Tibial nerve (tissue), 4 donors: ENCODE results near the gene ST8SIA6. TPM values are rescaled to one million over a fixed set of nuclear protein-coding genes. Genes with fewer than 3 reads are reported as not detected.

Experiments used
- DNase-seq, 2 donors: peaks; one replicate each; pipeline ENCODE4 v3.0.0-alpha.2; 2019; ENCODE audit warnings: low spot score in 2 of 2
- H3K27ac ChIP-seq, 4 donors: fragments of 200-600 bp; sonication (generic) in 3 of 4; one replicate each; pipeline ENCODE4 v1.5.1; 2017 to 2019; ENCODE audit warnings: mild to moderate bottlenecking in 1 of 4
- H3K27me3 ChIP-seq, 2 donors: fragments of 200-600 bp; sonication (generic) in 1 of 2; one replicate each; pipeline versions ENCODE4 v1.5.1 to v1.6.0; 2017 to 2019
- H3K36me3 ChIP-seq, 3 donors: fragments of 200-600 bp; sonication (generic); one replicate each; pipeline ENCODE4 v1.5.1; 2018 to 2019
- H3K4me1 ChIP-seq, 4 donors: fragments of 200-600 bp; sonication (generic) in 3 of 4; one replicate each; pipeline ENCODE4 v1.5.1; 2017 to 2019
- H3K4me3 ChIP-seq, 4 donors: fragments of 200-600 bp; sonication (generic) in 3 of 4; one replicate each; pipeline ENCODE4 v1.5.1; 2017 to 2019; ENCODE audit warnings: mild to moderate bottlenecking in 1 of 4, moderate library complexity in 1 of 4
- H3K9me3 ChIP-seq, 4 donors: fragments of 200-600 bp; sonication (generic) in 3 of 4; one replicate each; pipeline ENCODE4 v1.5.1; 2017 to 2019
- EP300 ChIP-seq, 2 donors: sonication (generic); formaldehyde crosslinking; IDR thresholded peaks; one replicate each; pipeline ENCODE4 v1.6.1; 2017; ENCODE audit warnings: antibody characterized with exemption in 2 of 2, mild to moderate bottlenecking in 1 of 2
- POLR2A ChIP-seq, 2 donors: fragments of 450-650 bp; IDR thresholded peaks; one replicate each; pipeline ENCODE4 v1.6.1; 2017; ENCODE audit warnings: antibody characterized with exemption in 2 of 2, mild to moderate bottlenecking in 2 of 2, moderate library complexity in 2 of 2
- WGBS, 2 donors: methylation state at CpG; one replicate each; pipeline ENCODE4 v1.1.5; 2018; 5-methylcytosine and 5-hydroxymethylcytosine counted together
- total RNA-seq, 4 donors: library from RNA; depleted of rRNA; stranded (reverse); fragments of >200 nt; gene quantifications; one replicate each; pipeline ENCODE4 v1.1.0, GENCODE V29; 2016
- TF ChIP-seq, protein P1 (sequence below), 5 experiments: fragments of 200-600 bp in 3 of 5; fragments of 450-650 bp in 2 of 5; sonication (generic) in 3 of 5; IDR thresholded peaks; one replicate each; pipeline ENCODE4 v1.5.1; 2016 to 2019; ENCODE audit warnings: antibody characterized with exemption in 5 of 5, mild to moderate bottlenecking in 3 of 5, moderate library complexity in 2 of 5

Gene ST8SIA6
- total RNA-seq, 4 donors from 2014 or later: 1.9 to 4.2 (median 3.5) TPM

DNA sequence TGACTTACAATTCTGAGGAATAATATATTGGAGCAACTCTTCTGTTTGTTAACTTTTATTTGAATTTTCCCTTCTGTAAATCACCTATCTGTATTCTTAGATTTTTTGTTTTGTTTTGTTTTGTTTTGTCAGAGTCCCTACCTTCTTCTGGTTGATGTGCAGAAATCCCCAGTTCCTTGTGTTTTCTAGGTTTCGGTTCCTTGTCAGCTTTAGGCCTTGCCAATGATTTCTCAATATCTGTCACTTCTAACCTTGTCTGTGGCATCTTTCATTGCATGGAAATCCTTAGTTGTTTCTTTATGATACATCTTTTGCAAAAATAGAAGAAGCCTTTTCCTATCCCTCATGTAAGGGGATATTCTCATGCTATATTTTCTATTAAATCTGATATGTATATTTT lies 21.7 kb upstream of the ST8SIA6 start:
- no peak for DNase-seq
- no peaks in the 10 kb centered on the region for H3K27me3 ChIP-seq
- no peaks in the 10 kb centered on the region for H3K36me3 ChIP-seq
- H3K9me3 ChIP-seq: no peaks in the 10 kb centered on the region
- H3K4me3 ChIP-seq: no peak overlapping the region
- H3K4me1 ChIP-seq: no peaks in the 10 kb centered on the region
- 85 to 86% methylated on average over 1 of the region's 1 CpG for WGBS, 2 donors
- H3K27ac ChIP-seq: no peak overlapping the region
- no peak for TF ChIP-seq POLR2A (IDR thresholded peaks at IDR 0.05)
- TF ChIP-seq EP300 (IDR thresholded peaks at IDR 0.05): no peak
- TF ChIP-seq, protein P1, sequence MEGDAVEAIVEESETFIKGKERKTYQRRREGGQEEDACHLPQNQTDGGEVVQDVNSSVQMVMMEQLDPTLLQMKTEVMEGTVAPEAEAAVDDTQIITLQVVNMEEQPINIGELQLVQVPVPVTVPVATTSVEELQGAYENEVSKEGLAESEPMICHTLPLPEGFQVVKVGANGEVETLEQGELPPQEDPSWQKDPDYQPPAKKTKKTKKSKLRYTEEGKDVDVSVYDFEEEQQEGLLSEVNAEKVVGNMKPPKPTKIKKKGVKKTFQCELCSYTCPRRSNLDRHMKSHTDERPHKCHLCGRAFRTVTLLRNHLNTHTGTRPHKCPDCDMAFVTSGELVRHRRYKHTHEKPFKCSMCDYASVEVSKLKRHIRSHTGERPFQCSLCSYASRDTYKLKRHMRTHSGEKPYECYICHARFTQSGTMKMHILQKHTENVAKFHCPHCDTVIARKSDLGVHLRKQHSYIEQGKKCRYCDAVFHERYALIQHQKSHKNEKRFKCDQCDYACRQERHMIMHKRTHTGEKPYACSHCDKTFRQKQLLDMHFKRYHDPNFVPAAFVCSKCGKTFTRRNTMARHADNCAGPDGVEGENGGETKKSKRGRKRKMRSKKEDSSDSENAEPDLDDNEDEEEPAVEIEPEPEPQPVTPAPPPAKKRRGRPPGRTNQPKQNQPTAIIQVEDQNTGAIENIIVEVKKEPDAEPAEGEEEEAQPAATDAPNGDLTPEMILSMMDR (IDR thresholded peaks at IDR 0.05): no peak

DNA sequence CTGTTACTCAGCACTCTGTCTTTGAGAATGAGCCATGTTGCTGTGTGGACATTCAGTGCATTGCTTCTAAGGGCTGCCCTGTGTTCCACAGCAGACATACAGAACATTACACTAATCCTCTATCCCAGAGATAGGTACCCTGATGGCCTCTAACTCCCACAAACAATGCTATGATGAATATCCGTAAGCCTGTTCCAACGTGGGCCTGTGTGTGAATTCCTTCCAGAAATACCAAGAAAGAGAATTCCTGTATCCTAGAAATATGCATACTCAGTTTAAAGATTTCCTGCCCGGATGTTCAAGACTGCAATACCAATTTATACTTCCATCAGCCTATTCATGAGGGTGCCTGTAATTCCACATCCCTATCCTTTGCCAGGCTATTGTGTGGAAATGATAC lies 21.3 kb upstream of the ST8SIA6 start:
- no peak overlapping the region for H3K4me3 ChIP-seq
- H3K4me1 ChIP-seq: no peaks in the 10 kb centered on the region
- no peaks in the 10 kb centered on the region for H3K9me3 ChIP-seq
- WGBS, 2 donors: 55 to 58% methylated on average over 3 of the region's 3 CpGs
- DNase-seq: no peak
- H3K27ac ChIP-seq: no peak overlapping the region
- TF ChIP-seq, protein P1 (IDR thresholded peaks at IDR 0.05): no peak
- TF ChIP-seq EP300 (IDR thresholded peaks at IDR 0.05): no peak
- no peak for TF ChIP-seq POLR2A (IDR thresholded peaks at IDR 0.05)
- no peaks in the 10 kb centered on the region for H3K36me3 ChIP-seq
- H3K27me3 ChIP-seq: no peaks in the 10 kb centered on the region

DNA sequence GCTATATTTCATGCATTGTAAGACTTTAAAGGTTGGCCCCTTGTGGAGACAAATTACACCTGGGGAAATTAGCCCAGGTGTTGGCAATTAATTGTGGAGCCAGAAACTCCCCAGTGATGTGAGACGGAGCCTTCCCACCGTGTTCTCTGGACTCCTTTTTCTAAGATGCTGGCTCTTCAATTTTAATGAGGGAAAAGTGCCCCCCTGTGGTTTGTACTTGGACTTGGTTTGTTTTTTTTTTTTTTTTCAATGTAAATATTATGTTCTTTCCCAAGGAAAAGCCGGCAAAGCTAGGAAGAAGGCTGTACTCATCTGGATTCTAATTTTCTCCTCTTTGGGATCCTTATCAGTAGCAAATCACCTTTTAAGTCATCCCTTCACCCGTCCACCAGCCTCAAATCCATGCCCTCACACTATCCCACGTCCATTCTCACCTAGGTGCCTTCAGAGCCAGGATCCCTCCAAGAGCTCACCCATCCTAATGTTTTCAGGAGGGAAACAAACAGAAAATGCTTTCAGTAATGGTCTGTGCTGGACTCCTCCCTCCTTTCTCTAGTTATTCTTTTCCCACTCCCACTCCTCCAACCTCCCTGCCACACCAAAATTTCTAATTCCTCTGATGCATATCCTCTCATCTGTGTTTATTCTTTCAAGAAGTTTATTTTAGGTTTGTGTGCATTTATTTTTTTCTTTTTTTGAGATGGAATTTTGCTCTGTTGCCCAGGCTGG lies 20.4 kb upstream of the ST8SIA6 start:
- H3K4me1 ChIP-seq: no peaks in the 10 kb centered on the region
- DNase-seq: no peak
- no peak overlapping the region for H3K27ac ChIP-seq
- H3K4me3 ChIP-seq: no peak overlapping the region
- H3K27me3 ChIP-seq: no peaks in the 10 kb centered on the region
- H3K9me3 ChIP-seq: no peaks in the 10 kb centered on the region
- 25 to 38% methylated on average over 5 of the region's 5 CpGs for WGBS, 2 donors
- H3K36me3 ChIP-seq: no peaks in the 10 kb centered on the region
- TF ChIP-seq, protein P1 (IDR thresholded peaks at IDR 0.05): no peak
- TF ChIP-seq POLR2A (IDR thresholded peaks at IDR 0.05) (no peak), EP300 (IDR thresholded peaks at IDR 0.05) (no peak)

DNA sequence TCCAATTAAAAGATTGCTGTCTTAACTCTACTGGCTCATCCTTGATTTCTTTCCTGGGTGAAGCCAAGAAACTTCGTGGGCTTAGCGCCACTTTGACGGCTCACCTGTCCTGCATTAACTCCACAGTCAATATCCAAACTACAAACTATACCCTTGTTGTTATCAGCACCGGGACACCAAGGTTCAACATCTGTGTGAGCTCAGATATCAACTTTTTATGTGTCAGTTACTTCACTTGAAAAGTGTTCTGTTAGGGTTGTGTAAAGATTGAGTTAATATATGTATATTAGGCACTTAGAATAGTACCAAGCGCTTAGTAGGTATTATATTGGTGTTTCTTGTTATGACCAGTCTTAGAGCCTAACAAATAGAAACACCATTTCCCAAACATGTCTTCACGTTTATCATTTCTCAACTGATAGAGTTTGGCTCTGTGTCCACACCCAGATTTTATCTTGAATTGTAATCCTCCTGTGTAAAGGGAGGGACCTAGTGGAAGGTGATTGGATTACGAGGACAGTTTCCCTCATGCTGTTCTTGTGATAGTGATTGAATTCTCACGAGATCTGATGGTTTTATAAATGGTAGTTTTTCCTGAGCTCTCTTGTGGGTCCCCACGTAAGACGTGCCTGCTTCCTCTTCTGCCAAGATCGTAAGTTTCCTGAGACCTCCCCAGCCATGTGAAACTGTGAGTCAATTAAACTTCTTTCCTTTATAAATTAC lies 19.0 kb upstream of the ST8SIA6 start:
- no peaks in the 10 kb centered on the region for H3K4me1 ChIP-seq
- no peak overlapping the region for H3K4me3 ChIP-seq
- DNase-seq: no peak
- H3K36me3 ChIP-seq: no peaks in the 10 kb centered on the region
- H3K27ac ChIP-seq: no peak overlapping the region
- 70 to 74% methylated on average over 11 of the region's 11 CpGs for WGBS, 2 donors
- no peaks in the 10 kb centered on the region for H3K9me3 ChIP-seq
- TF ChIP-seq, protein P1 (IDR thresholded peaks at IDR 0.05): no peak
- no peak for TF ChIP-seq POLR2A (IDR thresholded peaks at IDR 0.05)
- no peak for TF ChIP-seq EP300 (IDR thresholded peaks at IDR 0.05)
- no peaks in the 10 kb centered on the region for H3K27me3 ChIP-seq
